ENCODE data around the gene CD200.

- TF ChIP-seq GATA2 (IDR thresholded peaks at IDR 0.05; ENCODE audit: low read depth, low read length) (no peak), GATA3 (IDR thresholded peaks at IDR 0.05; ENCODE audit: low read depth, low read length) (no peak)
Observed at GRCh38 chr3:112298781-112299180, 34.2 kb upstream of the CD200 start.
